GM23338 (cell line): Measurements from ENCODE around the gene ITPR2. TPM values are rescaled to one million over a fixed set of nuclear protein-coding genes. Genes with fewer than 3 reads are reported as not detected.

Experiments used
- ATAC-seq: fragments of 200-7000 bp; cut with Tn5 transposase; 3 replicates; pipeline ENCODE4 v1.9.1; 2020
- DNase-seq: peaks from one replicate; pipeline ENCODE4 v3.0.0-alpha.2; 2015; ENCODE audit warnings: low spot score
- H2AFZ ChIP-seq: fragments of 200-600 bp; sonication (generic); 2 replicates; pipeline ENCODE4 v1.8.0; 2016; ENCODE audit warnings: antibody characterized with exemption, mild to moderate bottlenecking, moderate library complexity
- H3F3A ChIP-seq: fragments of 200-600 bp; sonication (generic); replicated peaks from 2 replicates; pipeline ENCODE4 v1.8.0; 2017; ENCODE audit warnings: antibody characterized with exemption, mixed run types, low read depth
- H3K27ac ChIP-seq: fragments of 200-600 bp; sonication (generic); 2 replicates; pipeline ENCODE4 v1.6.1; 2016; ENCODE audit warnings: low read depth
- H3K27me3 ChIP-seq: fragments of 200-600 bp; sonication (generic); 2 replicates; pipeline ENCODE4 v1.8.0; 2016; ENCODE audit warnings: mild to moderate bottlenecking, mixed run types, moderate library complexity; ENCODE audit not compliant: insufficient read depth
- H3K36me3 ChIP-seq: fragments of 200-600 bp; sonication (generic); 2 replicates; pipeline ENCODE4 v1.8.0; 2016; ENCODE audit warnings: mild to moderate bottlenecking; ENCODE audit not compliant: insufficient read depth
- H3K4me1 ChIP-seq: fragments of 200-600 bp; sonication (generic); 2 replicates; pipeline ENCODE4 v1.8.0; 2016; ENCODE audit warnings: mild to moderate bottlenecking, moderate library complexity; ENCODE audit not compliant: insufficient read depth
- H3K4me2 ChIP-seq: fragments of 200-600 bp; sonication (generic); 2 replicates; pipeline ENCODE4 v1.7.1; 2017; ENCODE audit warnings: mixed run types
- H3K4me3 ChIP-seq: fragments of 200-600 bp; sonication (generic); 2 replicates; pipeline ENCODE4 v1.6.1; 2016; ENCODE audit warnings: mixed run types
- H3K79me2 ChIP-seq: fragments of 200-600 bp; sonication (generic); replicated peaks from 2 replicates; pipeline ENCODE4 v1.8.0; 2017; ENCODE audit warnings: mild to moderate bottlenecking; ENCODE audit not compliant: insufficient read depth
- H3K9me2 ChIP-seq: fragments of 200-600 bp; sonication (generic); 2 replicates; pipeline ENCODE4 v1.8.0; 2017; ENCODE audit not compliant: insufficient read depth
- H4K20me1 ChIP-seq: fragments of 200-600 bp; sonication (generic); replicated peaks from 2 replicates; pipeline ENCODE4 v1.8.0; 2017; ENCODE audit warnings: mild to moderate bottlenecking; ENCODE audit not compliant: insufficient read depth
- H3K27ac Mint-ChIP-seq: 2 replicates; pipeline ENCODE4 v1.8.0; 2020; ENCODE audit warnings: inconsistent platforms, mild to moderate bottlenecking, moderate library complexity, mixed read lengths
- H3K27me3 Mint-ChIP-seq: 3 replicates; pipeline ENCODE4 v1.8.0; 2022; ENCODE audit warnings: low read depth, mild to moderate bottlenecking, moderate library complexity, mixed read lengths, inconsistent platforms; ENCODE audit not compliant: insufficient read depth, poor library complexity
- H3K36me3 Mint-ChIP-seq: 3 replicates; pipeline ENCODE4 v1.8.0; 2021; ENCODE audit warnings: low read depth, mild to moderate bottlenecking, inconsistent platforms, moderate library complexity, mixed read lengths
- H3K4me1 Mint-ChIP-seq: 3 replicates; pipeline ENCODE4 v1.8.0; 2020; ENCODE audit warnings: mild to moderate bottlenecking, inconsistent platforms, mixed read lengths
- H3K4me3 Mint-ChIP-seq: 3 replicates; pipeline ENCODE4 v1.8.0; 2021; ENCODE audit warnings: moderate library complexity, mild to moderate bottlenecking, inconsistent platforms, mixed read lengths
- H3K9me3 Mint-ChIP-seq: 3 replicates; pipeline ENCODE4 v1.8.0; 2020; ENCODE audit warnings: moderate library complexity, mild to moderate bottlenecking, inconsistent platforms, mixed read lengths
- CREB1 ChIP-seq: fragments of 250-450 bp; sonication (Bioruptor Pico); IDR thresholded peaks from 2 replicates; pipeline ENCODE4 v1.5.0; 2020; ENCODE audit warnings: low read depth, mild to moderate bottlenecking, moderate library complexity
- EZH2 ChIP-seq: fragments of 200-600 bp; sonication (generic); IDR thresholded peaks from one replicate; pipeline ENCODE4 v1.8.0; 2017; ENCODE audit warnings: antibody characterized with exemption, mild to moderate bottlenecking, low read depth; ENCODE audit not compliant: unreplicated experiment
- JUNB ChIP-seq: IDR thresholded peaks from one replicate; pipeline ENCODE4 v1.6.1; 2016; ENCODE audit warnings: antibody characterized with exemption; ENCODE audit not compliant: unreplicated experiment
- NANOG ChIP-seq: IDR thresholded peaks from 2 replicates; pipeline ENCODE4 v1.6.1; 2016; ENCODE audit warnings: antibody characterized with exemption, borderline replicate concordance
- POLR2AphosphoS5 ChIP-seq: IDR thresholded peaks from 2 replicates; pipeline ENCODE4 v1.6.1; 2016; ENCODE audit warnings: antibody characterized with exemption, low read depth
- STAT1 ChIP-seq: IDR thresholded peaks from one replicate; pipeline ENCODE4 v1.6.1; 2016; ENCODE audit warnings: antibody characterized with exemption; ENCODE audit not compliant: unreplicated experiment
- ZNF114 ChIP-seq: fragments of 250-450 bp; sonication (Bioruptor Pico); IDR thresholded peaks from 2 replicates; pipeline ENCODE4 v1.5.0; 2020; ENCODE audit warnings: mild to moderate bottlenecking, moderate library complexity
- long read RNA-seq: library from polyadenylated mRNA; unstranded; transcript quantifications from one replicate; pipeline ENCODE4 v2.0.0, GENCODE V29; 2020; ENCODE audit not compliant: unreplicated experiment
- polyA plus RNA-seq: library from polyadenylated mRNA; unstranded; fragments of >200 nt; fragmentation: Nextera tagmentation; extraction: Ambion mirVana; gene quantifications from 2 replicates; pipeline ENCODE4 v1.2.1, GENCODE V29; 2016
- total RNA-seq: library from RNA; depleted of rRNA; stranded (reverse); fragments of >200 nt; shearing (Covaris generic); gene quantifications from 2 replicates; pipeline ENCODE4 v1.2.3, GENCODE V29; 2014; rRNA removed
- TF ChIP-seq, protein P1 (sequence below), 2 experiments: fragments of 200-600 bp in 1 of 2; sonication (generic) in 1 of 2; conservative IDR thresholded peaks; 2 replicates each; pipeline versions ENCODE4 v1.5.1 to v1.6.1; 2016 to 2017; ENCODE audit warnings: antibody characterized with exemption in 2 of 2, low read depth in 2 of 2, mild to moderate bottlenecking in 2 of 2, moderate library complexity in 1 of 2
- TF ChIP-seq, protein P2 (sequence below): IDR thresholded peaks from 2 replicates; pipeline ENCODE4 v1.6.1; 2016; ENCODE audit warnings: antibody characterized with exemption

ITPR2 gene
- 55.0 and 65.2 TPM in 2 replicates for total RNA-seq
- 38.4 and 44.5 TPM in 2 replicates for polyA plus RNA-seq
- long read RNA-seq, partial matches to known transcripts, result 2 of 4 reads
- long read RNA-seq, other reads (novel, unspliced or antisense), result 1 of 4 reads

- H3K27me3 ChIP-seq, result no peaks in the 10 kb centered on the region
- H3K27ac ChIP-seq, result peak within 1 kb of the TSS; percentile 62; the same call in 1 of the 2 replicates
- H4K20me1 ChIP-seq, result peaks cover 15% of the 10 kb centered on the region
- Mint-ChIP-seq H3K4me3 (peak within 1 kb of the TSS; percentile 92), H3K9me3 (peaks cover 4% of the 10 kb centered on the region), H3K4me1 (peaks cover 35% of the 10 kb centered on the region), H3K27ac (peak within 1 kb of the TSS; percentile 35), H3K36me3 (peaks cover 3% of the 10 kb centered on the region; the same call in 2 of the 3 replicates), H3K27me3 (peaks cover 11% of the 10 kb centered on the region)
- H3K9me2 ChIP-seq, result no peaks in the 10 kb centered on the region
- peak within 1 kb of the TSS; percentile 96 for H3K4me2 ChIP-seq
- peaks cover 30% of the 10 kb centered on the region for H3K4me1 ChIP-seq
- 0 out of 2 replicates have a peak, but pooled peaks cover 3% of the 10 kb centered on the region for H3F3A ChIP-seq
- DNase-seq, result peak; percentile 97
- H3K4me3 ChIP-seq, result peak within 1 kb of the TSS; percentile 96
- TF ChIP-seq JUNB (no peak), NANOG (no peak), POLR2AphosphoS5 (peak; percentile 94)
- TF ChIP-seq, protein P1, sequence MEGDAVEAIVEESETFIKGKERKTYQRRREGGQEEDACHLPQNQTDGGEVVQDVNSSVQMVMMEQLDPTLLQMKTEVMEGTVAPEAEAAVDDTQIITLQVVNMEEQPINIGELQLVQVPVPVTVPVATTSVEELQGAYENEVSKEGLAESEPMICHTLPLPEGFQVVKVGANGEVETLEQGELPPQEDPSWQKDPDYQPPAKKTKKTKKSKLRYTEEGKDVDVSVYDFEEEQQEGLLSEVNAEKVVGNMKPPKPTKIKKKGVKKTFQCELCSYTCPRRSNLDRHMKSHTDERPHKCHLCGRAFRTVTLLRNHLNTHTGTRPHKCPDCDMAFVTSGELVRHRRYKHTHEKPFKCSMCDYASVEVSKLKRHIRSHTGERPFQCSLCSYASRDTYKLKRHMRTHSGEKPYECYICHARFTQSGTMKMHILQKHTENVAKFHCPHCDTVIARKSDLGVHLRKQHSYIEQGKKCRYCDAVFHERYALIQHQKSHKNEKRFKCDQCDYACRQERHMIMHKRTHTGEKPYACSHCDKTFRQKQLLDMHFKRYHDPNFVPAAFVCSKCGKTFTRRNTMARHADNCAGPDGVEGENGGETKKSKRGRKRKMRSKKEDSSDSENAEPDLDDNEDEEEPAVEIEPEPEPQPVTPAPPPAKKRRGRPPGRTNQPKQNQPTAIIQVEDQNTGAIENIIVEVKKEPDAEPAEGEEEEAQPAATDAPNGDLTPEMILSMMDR (conservative IDR thresholded peaks at IDR 0.05; ENCODE audit: low read depth in 2 of 2), result peak in 1 of 2 experiments; percentile 39; a peak in 2 of 4 replicates
- TF ChIP-seq, protein P2, sequence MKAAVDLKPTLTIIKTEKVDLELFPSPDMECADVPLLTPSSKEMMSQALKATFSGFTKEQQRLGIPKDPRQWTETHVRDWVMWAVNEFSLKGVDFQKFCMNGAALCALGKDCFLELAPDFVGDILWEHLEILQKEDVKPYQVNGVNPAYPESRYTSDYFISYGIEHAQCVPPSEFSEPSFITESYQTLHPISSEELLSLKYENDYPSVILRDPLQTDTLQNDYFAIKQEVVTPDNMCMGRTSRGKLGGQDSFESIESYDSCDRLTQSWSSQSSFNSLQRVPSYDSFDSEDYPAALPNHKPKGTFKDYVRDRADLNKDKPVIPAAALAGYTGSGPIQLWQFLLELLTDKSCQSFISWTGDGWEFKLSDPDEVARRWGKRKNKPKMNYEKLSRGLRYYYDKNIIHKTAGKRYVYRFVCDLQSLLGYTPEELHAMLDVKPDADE, result peak; percentile 35; the same call in 1 of the 2 replicates
- H2AFZ ChIP-seq, result peak within 1 kb of the TSS; percentile 86
- H3K36me3 ChIP-seq, result no peaks in the 10 kb centered on the region
- H3K79me2 ChIP-seq, result peaks cover 41% of the 10 kb centered on the region
- peak; percentile 80 for ATAC-seq
Observed at GRCh38 chr12:26832822-26833742, at the start of gene ITPR2. TSS of gene ITPR2 (minus strand) at chr12:26833194. CDS start at chr12:26832781, 413 bp downstream.

DNA sequence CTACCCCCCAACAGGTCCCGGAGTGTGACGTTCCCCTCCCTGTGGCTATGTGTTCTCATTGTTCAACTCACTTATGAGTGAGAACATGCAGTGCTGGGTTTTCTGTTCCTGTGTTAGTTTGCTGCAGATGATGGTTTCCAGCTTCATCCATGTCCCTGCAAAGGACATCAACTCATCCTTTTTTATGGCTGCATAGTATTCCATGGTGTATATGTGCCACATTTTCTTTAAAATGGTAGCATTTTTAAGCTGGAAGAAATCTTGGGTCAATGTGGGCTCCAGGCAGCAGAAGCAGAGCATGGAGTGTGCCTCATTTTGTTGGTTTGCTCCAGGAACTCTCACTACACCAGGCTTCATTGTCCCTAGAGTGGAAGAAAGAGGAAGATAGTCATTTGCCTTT, 47.6 kb upstream of the ITPR2 start:
- Mint-ChIP-seq H3K27me3 (peaks cover 2% of the 10 kb centered on the region), H3K36me3 (peaks cover 7% of the 10 kb centered on the region), H3K9me3 (peaks cover 16% of the 10 kb centered on the region), H3K27ac (no peak overlapping the region), H3K4me3 (no peak overlapping the region), H3K4me1 (no peaks in the 10 kb centered on the region)
- Histone ChIP-seq H2AFZ (no peak overlapping the region), H3K27ac (no peak overlapping the region), H3K9me2 (no peaks in the 10 kb centered on the region), H3K27me3 (no peaks in the 10 kb centered on the region), H3K79me2 (no peaks in the 10 kb centered on the region), H3K4me1 (no peaks in the 10 kb centered on the region), H3K4me2 (no peak overlapping the region), H3K36me3 (peaks cover 4% of the 10 kb centered on the region; the same call in 1 of the 2 replicates), H3K4me3 (no peak overlapping the region), H3F3A (no peaks in the 10 kb centered on the region), H4K20me1 (no peaks in the 10 kb centered on the region)
- no peak for ATAC-seq
- DNase-seq, result no peak
- TF ChIP-seq, protein P2, result no peak
- TF ChIP-seq ZNF114 (CRISPR knock-in tag) (no peak), EZH2 (no peak), CREB1 (no peak), NANOG (no peak), STAT1 (no peak), POLR2AphosphoS5 (no peak), JUNB (no peak)
